Astrocyte (in vitro differentiated cells and primary cell): ENCODE data around the gene RBBP8NL. TPM values are rescaled to one million over a fixed set of nuclear protein-coding genes. Genes with fewer than 3 reads are reported as not detected.

ENCODE experiments used
- DNase-seq: peaks from one replicate; pipeline ENCODE4 v3.0.0-alpha.2; 2010; ENCODE audit warnings: low read depth
- FAIRE-seq: peaks from 2 replicates; lab custom pipeline; 2011; peaks lifted over from hg19 to GRCh38; lab: Jason Lieb, UNC
- H2AFZ ChIP-seq: 2 replicates; pipeline ENCODE4 v1.6.0; 2012; ENCODE audit warnings: low read depth, low read length, inconsistent platforms
- H3K27ac ChIP-seq: 2 replicates; pipeline ENCODE4 v1.5.1; 2011; ENCODE audit warnings: low read depth, low read length, inconsistent platforms
- H3K27me3 ChIP-seq: 2 replicates; pipeline ENCODE4 v1.6.0; 2011; ENCODE audit warnings: low read length, inconsistent platforms; ENCODE audit not compliant: insufficient read depth
- H3K36me3 ChIP-seq: 2 replicates; pipeline ENCODE4 v1.5.1; 2011; ENCODE audit warnings: low read length, inconsistent platforms; ENCODE audit not compliant: insufficient read depth
- H3K4me1 ChIP-seq: 2 replicates; pipeline ENCODE4 v1.5.1; 2011; ENCODE audit warnings: low read length, inconsistent platforms; ENCODE audit not compliant: insufficient read depth
- H3K4me2 ChIP-seq: 2 replicates; pipeline ENCODE4 v1.6.0; 2012; ENCODE audit warnings: low read length, inconsistent platforms
- H3K4me3 ChIP-seq: 2 replicates; pipeline ENCODE4 v1.5.1; 2011; ENCODE audit warnings: low read depth, mild to moderate bottlenecking, low read length, inconsistent platforms; ENCODE audit not compliant: insufficient read depth
- H3K79me2 ChIP-seq: 2 replicates; pipeline ENCODE4 v1.6.0; 2012; ENCODE audit warnings: mild to moderate bottlenecking, low read length, inconsistent platforms; ENCODE audit not compliant: insufficient read depth
- H3K9ac ChIP-seq: 2 replicates; pipeline ENCODE4 v1.6.0; 2012; ENCODE audit warnings: mild to moderate bottlenecking, low read length, inconsistent platforms
- H3K9me3 ChIP-seq: 2 replicates; pipeline ENCODE4 v1.5.1; 2012; ENCODE audit warnings: low read depth, mild to moderate bottlenecking, low read length, inconsistent platforms; ENCODE audit not compliant: insufficient read depth
- H4K20me1 ChIP-seq: 2 replicates; pipeline ENCODE4 v1.6.0; 2012; ENCODE audit warnings: low read length, inconsistent platforms; ENCODE audit not compliant: insufficient read depth
- H3K27ac Mint-ChIP-seq: one replicate; pipeline ENCODE4 v1.8.0; 2021; ENCODE audit warnings: mild to moderate bottlenecking, mixed read lengths; ENCODE audit not compliant: unreplicated experiment
- H3K27me3 Mint-ChIP-seq: one replicate; pipeline ENCODE4 v1.8.0; 2021; ENCODE audit warnings: low read depth, mixed read lengths; ENCODE audit not compliant: unreplicated experiment
- H3K36me3 Mint-ChIP-seq: one replicate; pipeline ENCODE4 v1.8.0; 2021; ENCODE audit warnings: low read depth, mixed read lengths; ENCODE audit not compliant: unreplicated experiment
- H3K4me1 Mint-ChIP-seq: one replicate; pipeline ENCODE4 v1.8.0; 2021; ENCODE audit warnings: low read depth, mixed read lengths; ENCODE audit not compliant: unreplicated experiment
- H3K4me3 Mint-ChIP-seq: one replicate; pipeline ENCODE4 v1.8.0; 2021; ENCODE audit warnings: mild to moderate bottlenecking, moderate library complexity, mixed read lengths; ENCODE audit not compliant: unreplicated experiment
- H3K9me3 Mint-ChIP-seq: one replicate; pipeline ENCODE4 v1.8.0; 2021; ENCODE audit warnings: mild to moderate bottlenecking, mixed read lengths; ENCODE audit not compliant: unreplicated experiment
- CTCF ChIP-seq: IDR thresholded peaks from 2 replicates; pipeline ENCODE4 v1.5.1; 2011; ENCODE audit warnings: low read depth, mild to moderate bottlenecking, inconsistent platforms, low read length, moderate library complexity; ENCODE audit not compliant: insufficient read depth
- EZH2 ChIP-seq: IDR thresholded peaks from 2 replicates; pipeline ENCODE4 v1.6.1; 2012; ENCODE audit warnings: mild to moderate bottlenecking, low read length, inconsistent platforms; ENCODE audit not compliant: insufficient read depth
- total RNA-seq: library from RNA; stranded (reverse); gene quantifications from 2 replicates; pipeline ENCODE4 v1.2.1, GENCODE V29; 2021

RBBP8NL gene
- total RNA-seq, 1 donor from 2014 or later, result 0.14 TPM

- Mint-ChIP-seq H3K4me3 (no peak overlapping the region), H3K27ac (no peak overlapping the region), H3K4me1 (no peaks in the 10 kb centered on the region), H3K36me3 (no peaks in the 10 kb centered on the region), H3K9me3 (no peaks in the 10 kb centered on the region), H3K27me3 (peaks cover 21% of the 10 kb centered on the region)
- Histone ChIP-seq H3K4me2 (no peak overlapping the region), H3K4me1 (no peaks in the 10 kb centered on the region), H2AFZ (no peak overlapping the region), H3K9me3 (no peaks in the 10 kb centered on the region), H3K27ac (no peak overlapping the region), H3K4me3 (no peak overlapping the region), H3K36me3 (no peaks in the 10 kb centered on the region), H3K79me2 (no peaks in the 10 kb centered on the region), H3K9ac (no peak overlapping the region), H3K27me3 (peaks cover 2% of the 10 kb centered on the region), H4K20me1 (no peaks in the 10 kb centered on the region)
- FAIRE-seq (no peak), DNase-seq (no peak)
- TF ChIP-seq EZH2 (no peak), CTCF (no peak)
Observed at GRCh38 chr20:62454904-62455636, 27.7 kb upstream of the RBBP8NL start.

- Mint-ChIP-seq H3K27ac (no peak overlapping the region), H3K27me3 (peaks cover 35% of the 10 kb centered on the region), H3K36me3 (no peaks in the 10 kb centered on the region), H3K9me3 (no peaks in the 10 kb centered on the region), H3K4me3 (no peak overlapping the region), H3K4me1 (no peaks in the 10 kb centered on the region)
- H3K4me2 ChIP-seq, result no peak overlapping the region
- H3K79me2 ChIP-seq, result no peaks in the 10 kb centered on the region
- no peaks in the 10 kb centered on the region for H4K20me1 ChIP-seq
- H3K9me3 ChIP-seq, result no peaks in the 10 kb centered on the region
- no peak for FAIRE-seq
- TF ChIP-seq CTCF (no peak), EZH2 (no peak)
- no peaks in the 10 kb centered on the region for H3K36me3 ChIP-seq
- H3K9ac ChIP-seq, result no peak overlapping the region
- H2AFZ ChIP-seq, result no peak overlapping the region
- no peak overlapping the region for H3K27ac ChIP-seq
- H3K27me3 ChIP-seq, result peaks cover 4% of the 10 kb centered on the region
- H3K4me1 ChIP-seq, result no peaks in the 10 kb centered on the region
- DNase-seq, result no peak
- no peak overlapping the region for H3K4me3 ChIP-seq
Observed at GRCh38 chr20:62453186-62453808, 26.0 kb upstream of the RBBP8NL start.

- no peaks in the 10 kb centered on the region for H3K36me3 ChIP-seq
- no peaks in the 10 kb centered on the region for H3K4me1 ChIP-seq
- no peaks in the 10 kb centered on the region for H3K4me1 Mint-ChIP-seq
- no peaks in the 10 kb centered on the region for H3K79me2 ChIP-seq
- no peak overlapping the region for H3K27ac Mint-ChIP-seq
- H3K9me3 ChIP-seq, result no peaks in the 10 kb centered on the region
- no peak overlapping the region for H3K4me3 Mint-ChIP-seq
- peaks cover 8% of the 10 kb centered on the region for H3K27me3 ChIP-seq
- H3K4me3 ChIP-seq, result no peak overlapping the region
- no peak for DNase-seq
- no peaks in the 10 kb centered on the region for H3K36me3 Mint-ChIP-seq
- H3K9me3 Mint-ChIP-seq, result no peaks in the 10 kb centered on the region
- no peak overlapping the region for H3K27ac ChIP-seq
- H3K27me3 Mint-ChIP-seq, result peaks cover 41% of the 10 kb centered on the region
- H3K9ac ChIP-seq, result no peak overlapping the region
- H2AFZ ChIP-seq, result no peak overlapping the region
- no peak for FAIRE-seq
- TF ChIP-seq CTCF (no peak), EZH2 (no peak)
- no peaks in the 10 kb centered on the region for H4K20me1 ChIP-seq
- no peak overlapping the region for H3K4me2 ChIP-seq
Observed at GRCh38 chr20:62452475-62453095, 25.2 kb upstream of the RBBP8NL start.
